ENCODE data around the gene DSCAM.

- TF ChIP-seq POLR2A (IDR thresholded peaks at IDR 0.05) (no peak), CTCF (IDR thresholded peaks at IDR 0.05) (no peak)
Measured at GRCh38 chr21:39961251-39961650, 885.7 kb downstream of the DSCAM start.

Data from uterus (tissue), 2 donors.